ENCODE results near the gene YBEY.

The YBEY gene

DNA sequence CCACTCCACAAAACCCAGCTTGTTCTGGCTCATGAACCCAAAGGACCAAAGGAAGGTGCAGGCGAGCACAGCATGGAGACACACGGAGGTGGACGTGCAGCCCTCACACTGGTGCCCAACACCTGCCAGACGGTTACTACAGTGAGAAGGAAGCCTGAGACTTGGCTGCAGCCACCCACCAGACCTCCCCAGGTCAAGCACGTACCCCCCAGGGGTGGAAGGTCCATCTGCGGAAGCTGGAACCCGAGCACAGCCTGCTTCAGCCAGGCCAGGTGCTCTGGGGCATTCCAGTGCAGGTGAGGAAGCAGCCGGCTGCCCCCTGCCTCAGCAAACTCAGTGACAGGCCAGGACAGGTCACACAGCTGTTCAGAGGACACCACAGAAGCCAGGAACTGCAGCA is 41.5 kb upstream of the YBEY start:
- Histone ChIP-seq H3K4me3 (ENCODE audit: low read depth, low read length) (no peak overlapping the region), H3K36me3 (replicated peaks) (peaks cover 70% of the 10 kb centered on the region), H3K27ac (no peak overlapping the region), H3K27me3 (replicated peaks) (no peaks in the 10 kb centered on the region)
- no peak for TF ChIP-seq CTCF (IDR thresholded peaks at IDR 0.05; ENCODE audit: low read depth, low read length, missing control alignments)
- DNase-seq, result no peak
- in situ Hi-C loops (cut with HindIII; ENCODE audit: low pct_ligation_motif_present, low sequenced_read_pairs), result no loop called here

- no peak overlapping the region for H3K4me3 ChIP-seq (ENCODE audit: low read depth, low read length)
- H3K36me3 ChIP-seq (replicated peaks), result peaks cover 67% of the 10 kb centered on the region
- no peak for DNase-seq
- in situ Hi-C loops (cut with HindIII; ENCODE audit: low pct_ligation_motif_present, low sequenced_read_pairs), result no loop called here
- H3K27me3 ChIP-seq (replicated peaks), result no peaks in the 10 kb centered on the region
- TF ChIP-seq CTCF (IDR thresholded peaks at IDR 0.05; ENCODE audit: low read depth, low read length, missing control alignments), result peak; percentile 16
- H3K27ac ChIP-seq, result no peak overlapping the region
Observed at GRCh38 chr21:46245213-46245915, 40.8 kb upstream of the YBEY start.

GRCh38 chr21:46246345-46246744 is 39.8 kb upstream of the YBEY start:
- DNase-seq, result no peak
- no peak overlapping the region for H3K27ac ChIP-seq
- in situ Hi-C loops (cut with HindIII; ENCODE audit: low pct_ligation_motif_present, low sequenced_read_pairs), result no loop called here
- no peak for TF ChIP-seq CTCF (IDR thresholded peaks at IDR 0.05; ENCODE audit: low read depth, low read length, missing control alignments)
- H3K27me3 ChIP-seq (replicated peaks), result no peaks in the 10 kb centered on the region
- H3K36me3 ChIP-seq (replicated peaks), result peaks cover 68% of the 10 kb centered on the region
- H3K4me3 ChIP-seq (ENCODE audit: low read depth, low read length), result no peak overlapping the region

DNA sequence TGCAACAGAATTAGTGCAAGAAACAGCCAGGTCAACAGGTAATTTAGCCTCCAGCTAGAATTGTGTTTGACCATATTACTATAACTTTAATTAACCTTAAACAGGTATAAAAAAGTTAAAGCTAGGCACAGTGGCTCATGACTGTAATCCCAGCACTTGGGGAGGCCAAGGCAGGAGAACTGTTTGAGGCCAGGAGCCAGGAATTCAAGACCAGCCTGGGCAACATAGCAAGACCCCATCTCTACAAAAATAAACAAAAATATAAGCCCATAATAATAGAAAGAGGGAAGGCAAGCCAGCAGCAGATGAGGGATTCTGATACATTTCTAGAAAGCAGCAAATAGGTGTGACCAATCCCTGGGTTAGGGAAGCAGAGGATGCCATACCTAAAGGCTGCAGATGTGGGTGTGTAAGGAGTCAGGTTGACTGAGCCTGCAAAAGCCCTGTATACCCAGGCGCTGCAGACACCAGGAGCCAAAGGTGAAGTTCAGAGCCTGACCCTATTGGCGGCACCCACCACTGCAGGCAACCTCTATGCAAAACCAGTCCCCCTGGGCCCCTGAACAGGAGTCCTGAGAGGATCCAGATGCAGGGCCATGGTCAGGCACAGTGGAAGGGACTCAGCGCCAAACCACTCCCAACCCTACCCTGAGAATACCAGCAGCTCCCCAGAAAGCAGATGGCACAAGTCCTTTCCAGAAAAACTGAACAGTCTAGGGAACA is 38.3 kb upstream of the YBEY start:
- no peak overlapping the region for H3K27ac ChIP-seq
- H3K4me3 ChIP-seq (ENCODE audit: low read depth, low read length), result no peak overlapping the region
- no peaks in the 10 kb centered on the region for H3K27me3 ChIP-seq (replicated peaks)
- peaks cover 67% of the 10 kb centered on the region for H3K36me3 ChIP-seq (replicated peaks)
- in situ Hi-C loops (cut with HindIII; ENCODE audit: low pct_ligation_motif_present, low sequenced_read_pairs), result no loop called here
- no peak for DNase-seq
- no peak for TF ChIP-seq CTCF (IDR thresholded peaks at IDR 0.05; ENCODE audit: low read depth, low read length, missing control alignments)

DNA sequence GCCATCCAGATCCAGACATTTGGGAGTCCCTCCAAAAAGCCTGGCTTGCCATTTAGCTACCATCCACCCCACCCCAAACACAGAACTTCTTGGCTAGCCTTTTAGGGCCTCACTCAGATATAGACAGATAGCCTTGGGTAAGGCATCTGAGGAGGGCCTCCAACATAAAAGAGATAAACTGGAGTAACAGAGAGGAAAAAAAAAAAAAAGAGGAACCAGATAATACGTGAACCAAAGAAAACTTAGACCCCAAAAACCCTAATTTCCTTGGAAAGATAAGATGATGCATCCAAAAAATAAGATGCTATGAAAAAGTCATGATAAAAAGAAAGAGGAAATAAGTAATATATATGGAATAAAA is 37.7 kb upstream of the YBEY start:
- no peaks in the 10 kb centered on the region for H3K27me3 ChIP-seq (replicated peaks)
- H3K36me3 ChIP-seq (replicated peaks), result peaks cover 65% of the 10 kb centered on the region
- TF ChIP-seq CTCF (IDR thresholded peaks at IDR 0.05; ENCODE audit: low read depth, low read length, missing control alignments), result no peak
- no peak overlapping the region for H3K27ac ChIP-seq
- no peak overlapping the region for H3K4me3 ChIP-seq (ENCODE audit: low read depth, low read length)
- DNase-seq, result no peak
- in situ Hi-C loops (cut with HindIII; ENCODE audit: low pct_ligation_motif_present, low sequenced_read_pairs), result no loop called here

All from brain microvascular endothelial cell (primary cell).